ENCODE results near the gene SOD2. TPM values are rescaled to one million over a fixed set of nuclear protein-coding genes. Genes with fewer than 3 reads are reported as not detected.
"Not testable (repeated sequence)": the region's sequence is repeated elsewhere in the genome, so short reads cannot be mapped to it uniquely, and the experiment has no call there.

SOD2 gene
- total RNA-seq, 2 experiments from 2014 or later: 59.1 to 66.4 TPM

DNA sequence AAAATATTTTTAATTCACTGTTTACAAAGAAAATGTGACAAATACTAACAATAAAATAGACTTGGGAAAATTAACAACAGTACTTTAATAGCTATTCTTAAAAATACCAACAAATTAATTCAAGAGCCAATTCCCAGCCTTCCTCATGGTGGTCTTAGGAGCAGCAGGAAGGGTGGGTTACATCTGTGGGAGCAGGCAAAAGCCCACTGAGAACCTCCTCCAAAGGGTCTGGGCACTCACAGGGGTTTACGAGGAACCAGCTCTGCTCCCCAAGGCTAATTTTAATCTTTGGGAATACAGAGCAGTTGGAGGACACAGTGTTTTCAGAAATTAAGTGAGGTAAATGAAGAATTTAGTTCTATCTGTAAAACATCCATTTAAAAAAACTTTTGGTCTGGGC lies 10.2 kb downstream of the SOD2 start:
- Mint-ChIP-seq H3K36me3 (ENCODE audit: low read depth) (peaks cover 50% of the 10 kb centered on the region), H3K27me3 (ENCODE audit: low read depth) (no peaks in the 10 kb centered on the region), H3K4me1 (ENCODE audit: low read depth) (peaks cover 20% of the 10 kb centered on the region), H3K4me3 (no peak overlapping the region), H3K9me3 (ENCODE audit: insufficient read depth) (no peaks in the 10 kb centered on the region), H3K27ac (no peak overlapping the region)
- CTCF ChIA-PET: interaction anchor here (1.0 to 2.1 kb wide), 3 partner anchors 8 to 28 kb away, joined by 3 to 10 read pairs (median 8); partner anchors contain the start of gene SOD2
- POLR2A ChIA-PET: interaction anchor here (0.6 to 1.5 kb wide), 2 partner anchors 9 to 1763 kb away, joined by 3 to 6 read pairs; no protein-coding TSS in a partner anchor
- DNase-seq (no peak), ATAC-seq (no peak)

DNA sequence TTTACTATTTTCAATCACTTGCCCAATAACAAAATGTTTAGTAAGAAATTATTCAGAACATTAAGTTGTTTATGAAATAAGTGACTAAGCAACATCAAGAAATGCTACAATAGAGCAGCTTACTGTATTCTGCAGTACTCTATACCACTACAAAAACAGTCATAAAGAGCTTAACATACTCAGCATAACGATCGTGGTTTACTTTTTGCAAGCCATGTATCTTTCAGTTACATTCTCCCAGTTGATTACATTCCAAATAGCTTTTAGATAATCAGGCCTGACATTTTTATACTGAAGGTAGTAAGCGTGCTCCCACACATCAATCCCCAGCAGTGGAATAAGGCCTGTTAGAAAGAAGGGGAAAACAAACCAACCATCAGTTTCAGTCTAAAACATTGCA lies 10.7 kb downstream of the SOD2 start:
- Mint-ChIP-seq H3K4me3 (no peak overlapping the region), H3K4me1 (ENCODE audit: low read depth) (peaks cover 19% of the 10 kb centered on the region), H3K27me3 (ENCODE audit: low read depth) (no peaks in the 10 kb centered on the region), H3K9me3 (ENCODE audit: insufficient read depth) (no peaks in the 10 kb centered on the region), H3K27ac (no peak overlapping the region), H3K36me3 (ENCODE audit: low read depth) (peaks cover 45% of the 10 kb centered on the region)
- DNase-seq: no peak
- CTCF ChIA-PET: interaction anchor here (1.0 to 2.1 kb wide), 4 partner anchors 8 to 107 kb away, joined by 3 to 10 read pairs (median 6); partner anchors contain the start of genes SOD2 and TCP1
- no peak for ATAC-seq
- POLR2A ChIA-PET: interaction anchor here (0.6 to 1.5 kb wide), 2 partner anchors 10 to 1763 kb away, joined by 3 to 6 read pairs; no protein-coding TSS in a partner anchor

DNA sequence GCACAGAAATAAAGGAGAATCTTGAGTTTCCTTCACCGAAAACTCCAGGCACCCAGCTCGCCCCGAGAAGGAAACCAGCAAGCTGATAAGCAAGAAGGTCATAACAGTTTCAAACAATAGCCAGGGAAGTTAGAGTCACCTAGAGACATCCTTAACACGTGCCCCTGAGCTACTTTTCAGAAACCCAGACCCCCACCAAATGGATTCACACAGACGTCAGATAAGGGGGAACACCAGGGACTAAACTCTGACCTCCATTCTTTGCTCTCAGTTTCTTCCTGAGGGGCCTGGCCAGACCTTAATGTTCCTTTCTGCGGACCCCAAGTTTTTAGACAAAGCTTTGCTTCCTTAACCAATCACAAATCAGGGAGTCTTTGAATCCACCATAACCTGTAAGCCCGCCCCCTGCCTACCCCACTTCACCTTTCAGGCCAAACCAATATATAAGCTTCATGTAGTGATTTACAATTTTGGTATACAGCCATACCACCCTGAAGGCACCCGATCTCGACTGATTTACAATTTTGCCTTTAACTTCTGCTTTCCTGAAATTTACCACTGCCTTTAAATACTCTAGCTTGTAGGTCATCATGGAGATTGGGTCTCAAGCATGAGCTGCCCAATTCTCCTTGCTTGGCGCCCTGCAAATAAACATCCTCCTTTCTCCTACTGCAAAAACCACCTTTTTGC lies 11.7 kb downstream of the SOD2 start:
- H3K27ac Mint-ChIP-seq: no peak overlapping the region
- ChIA-PET CTCF (interaction anchor here (1.0 to 2.1 kb wide), 4 partner anchors 9 to 108 kb away, joined by 3 to 10 read pairs (median 6); partner anchors contain the start of genes SOD2 and TCP1), POLR2A (interaction anchor here (0.7 to 1.5 kb wide), 2 partner anchors 11 to 46 kb away, joined by 3 to 6 read pairs; partner anchors contain the start of gene WTAP)
- H3K27me3 Mint-ChIP-seq (ENCODE audit: low read depth): no peaks in the 10 kb centered on the region
- DNase-seq (no peak), ATAC-seq (no peak)
- H3K36me3 Mint-ChIP-seq (ENCODE audit: low read depth): peaks cover 39% of the 10 kb centered on the region
- H3K4me1 Mint-ChIP-seq (ENCODE audit: low read depth): peaks cover 11% of the 10 kb centered on the region
- H3K9me3 Mint-ChIP-seq (ENCODE audit: insufficient read depth): no peaks in the 10 kb centered on the region
- H3K4me3 Mint-ChIP-seq: no peak overlapping the region

DNA sequence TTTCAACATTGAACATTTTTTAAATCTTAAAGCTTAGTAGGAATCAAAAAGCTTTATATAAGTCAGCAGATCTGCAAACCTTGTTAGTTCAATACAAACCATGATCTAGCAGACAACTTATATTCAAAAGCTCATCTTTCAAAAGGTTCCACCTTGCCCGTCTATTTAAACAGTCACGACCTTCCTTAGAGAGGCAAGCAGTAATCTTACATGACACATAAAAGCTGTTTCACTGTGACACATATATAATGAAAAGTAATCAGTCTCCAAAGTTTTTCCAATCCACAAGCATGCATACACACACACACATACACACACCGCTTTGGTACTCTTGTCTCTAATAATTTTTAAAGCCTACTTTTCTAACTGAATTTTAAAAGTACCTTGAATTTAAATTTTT lies 12.9 kb downstream of the SOD2 start:
- no peaks in the 10 kb centered on the region for H3K9me3 Mint-ChIP-seq (ENCODE audit: insufficient read depth)
- H3K27me3 Mint-ChIP-seq (ENCODE audit: low read depth): no peaks in the 10 kb centered on the region
- ChIA-PET POLR2A (no interaction called here), CTCF (interaction anchor here (0.9 to 1.8 kb wide), 3 partner anchors 11 to 506 kb away, joined by 3 to 4 read pairs (median 4); no protein-coding TSS in a partner anchor)
- H3K36me3 Mint-ChIP-seq (ENCODE audit: low read depth): peaks cover 34% of the 10 kb centered on the region
- ATAC-seq (no peak), DNase-seq (no peak)
- no peak overlapping the region for H3K27ac Mint-ChIP-seq
- no peak overlapping the region for H3K4me3 Mint-ChIP-seq
- H3K4me1 Mint-ChIP-seq (ENCODE audit: low read depth): peaks cover 9% of the 10 kb centered on the region

GRCh38 chr6:159679091-159680077 lies 13.7 kb downstream of the SOD2 start:
- Mint-ChIP-seq H3K27ac (no peak overlapping the region), H3K9me3 (ENCODE audit: insufficient read depth) (no peaks in the 10 kb centered on the region), H3K27me3 (ENCODE audit: low read depth) (no peaks in the 10 kb centered on the region), H3K4me3 (no peak overlapping the region), H3K4me1 (ENCODE audit: low read depth) (peaks cover 9% of the 10 kb centered on the region), H3K36me3 (ENCODE audit: low read depth) (peaks cover 31% of the 10 kb centered on the region)
- ChIA-PET CTCF (interaction anchor here (0.9 to 1.8 kb wide), 3 partner anchors 12 to 506 kb away, joined by 3 to 4 read pairs (median 4); no protein-coding TSS in a partner anchor), POLR2A (no interaction called here)
- no peak for ATAC-seq
- DNase-seq: no peak

GRCh38 chr6:159678574-159678973 lies 14.5 kb downstream of the SOD2 start:
- ATAC-seq (no peak), DNase-seq (no peak)
- H3K27me3 Mint-ChIP-seq (ENCODE audit: low read depth): no peaks in the 10 kb centered on the region
- no peak overlapping the region for H3K4me3 Mint-ChIP-seq
- H3K36me3 Mint-ChIP-seq (ENCODE audit: low read depth): peaks cover 28% of the 10 kb centered on the region
- ChIA-PET POLR2A (no interaction called here), CTCF (interaction anchor here (1.2 to 1.8 kb wide), 2 partner anchors 12 to 23 kb away, joined by 3 to 4 read pairs; no protein-coding TSS in a partner anchor)
- H3K27ac Mint-ChIP-seq: no peak overlapping the region
- H3K9me3 Mint-ChIP-seq (ENCODE audit: insufficient read depth): no peaks in the 10 kb centered on the region
- peaks cover 9% of the 10 kb centered on the region for H3K4me1 Mint-ChIP-seq (ENCODE audit: low read depth)

GRCh38 chr6:159677506-159678165 lies 15.4 kb downstream of the SOD2 start:
- ATAC-seq: no peak
- no peak for DNase-seq
- peaks cover 9% of the 10 kb centered on the region for H3K4me1 Mint-ChIP-seq (ENCODE audit: low read depth)
- no peak overlapping the region for H3K27ac Mint-ChIP-seq
- peaks cover 24% of the 10 kb centered on the region for H3K36me3 Mint-ChIP-seq (ENCODE audit: low read depth)
- CTCF ChIA-PET: interaction anchor here (1.2 kb wide), 1 partner anchor 13 kb away, joined by 3 read pairs; no protein-coding TSS in a partner anchor
- H3K27me3 Mint-ChIP-seq (ENCODE audit: low read depth): no peaks in the 10 kb centered on the region
- no peaks in the 10 kb centered on the region for H3K9me3 Mint-ChIP-seq (ENCODE audit: insufficient read depth)
- POLR2A ChIA-PET: no interaction called here
- no peak overlapping the region for H3K4me3 Mint-ChIP-seq

DNA sequence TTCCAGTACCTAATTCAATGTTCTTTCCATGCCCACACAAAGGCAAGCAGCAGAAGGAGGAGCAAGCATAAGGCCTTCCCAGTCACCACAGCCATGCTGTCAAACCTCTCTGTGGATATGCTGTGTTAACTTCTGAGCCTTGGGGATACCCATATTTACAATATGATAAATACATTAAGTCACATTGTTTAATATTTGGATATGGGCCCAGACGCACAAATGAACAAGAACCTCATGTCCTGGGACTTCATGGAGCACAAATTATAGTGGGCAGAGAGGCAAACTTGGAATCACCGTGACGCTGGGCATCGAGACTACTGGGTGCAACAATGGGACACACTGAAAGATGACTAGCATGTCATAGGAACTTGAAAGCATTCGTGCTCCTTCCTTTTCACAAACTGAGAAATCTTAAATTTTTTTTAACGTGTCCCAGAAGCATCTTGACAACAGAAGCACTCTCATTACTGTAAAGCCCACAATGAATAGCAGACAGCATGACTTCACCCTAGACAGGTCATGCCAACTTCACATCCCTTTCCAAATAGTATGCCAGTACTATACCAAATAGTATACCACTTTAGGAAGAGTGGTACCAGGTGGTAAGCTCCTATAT lies 16.0 kb downstream of the SOD2 start:
- H3K36me3 Mint-ChIP-seq (ENCODE audit: low read depth): peaks cover 20% of the 10 kb centered on the region

DNA sequence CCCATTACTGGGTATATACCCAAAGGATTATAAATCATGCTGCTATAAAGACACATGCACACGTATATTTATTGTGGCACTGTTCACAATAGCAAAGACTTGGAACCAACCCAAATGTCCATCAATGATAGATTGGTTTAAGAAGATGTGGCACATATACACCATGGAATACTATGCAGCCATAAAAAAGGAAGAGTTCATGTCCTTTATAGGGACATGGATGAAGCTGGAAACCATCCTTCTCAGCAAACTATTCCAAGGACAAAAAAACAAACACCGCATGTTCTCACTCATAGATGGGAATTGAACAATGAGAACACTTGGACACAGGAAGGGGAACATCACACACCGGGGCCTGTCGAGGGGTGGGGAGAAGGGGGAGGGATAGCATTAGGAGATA lies 16.8 kb downstream of the SOD2 start:
- peaks cover 20% of the 10 kb centered on the region for H3K36me3 Mint-ChIP-seq (ENCODE audit: low read depth)
- POLR2A ChIA-PET; H3K27me3 Mint-ChIP-seq (ENCODE audit: low read depth); DNase-seq; H3K27ac Mint-ChIP-seq; H3K4me3 Mint-ChIP-seq; ATAC-seq; H3K4me1 Mint-ChIP-seq (ENCODE audit: low read depth); H3K9me3 Mint-ChIP-seq (ENCODE audit: insufficient read depth); CTCF ChIA-PET: not testable (repeated sequence)

More for the DNA sequence above, 16.0 kb downstream of the SOD2 start:
- H3K9me3 Mint-ChIP-seq (ENCODE audit: insufficient read depth): no peaks in the 10 kb centered on the region
- peaks cover 7% of the 10 kb centered on the region for H3K4me1 Mint-ChIP-seq (ENCODE audit: low read depth)
- no peaks in the 10 kb centered on the region for H3K27me3 Mint-ChIP-seq (ENCODE audit: low read depth)
- DNase-seq (no peak), ATAC-seq (no peak)
- no peak overlapping the region for H3K4me3 Mint-ChIP-seq
- ChIA-PET POLR2A (no interaction called here), CTCF (no interaction called here)
- no peak overlapping the region for H3K27ac Mint-ChIP-seq

- no peak for DNase-seq
- no peak for ATAC-seq
- H3K27ac Mint-ChIP-seq: no peak overlapping the region
- H3K4me1 Mint-ChIP-seq (ENCODE audit: low read depth): no peaks in the 10 kb centered on the region
- ChIA-PET POLR2A (no interaction called here), CTCF (no interaction called here)
- H3K36me3 Mint-ChIP-seq (ENCODE audit: low read depth): peaks cover 5% of the 10 kb centered on the region
- H3K4me3 Mint-ChIP-seq: no peak overlapping the region
- no peaks in the 10 kb centered on the region for H3K27me3 Mint-ChIP-seq (ENCODE audit: low read depth)
- peaks cover 4% of the 10 kb centered on the region for H3K9me3 Mint-ChIP-seq (ENCODE audit: insufficient read depth)
These were observed 27.0 kb downstream of the SOD2 start for GRCh38 chr6:159665868-159666635.
